IMR-90 (cell line): ENCODE data around the gene CHCHD2. TPM values are rescaled to one million over a fixed set of nuclear protein-coding genes. Genes with fewer than 3 reads are reported as not detected.

Experiments
- ATAC-seq: fragments of 200-7000 bp; cut with Tn5 transposase; 2 replicates; pipeline ENCODE4 v1.9.1; 2020; ENCODE audit warnings: low read depth, mild to moderate bottlenecking, moderate library complexity
- BruUV-seq: library from RNA; stranded (reverse); fragments of 400-500 nt; replicated peaks from 2 replicates; lab custom pipeline; 2021; lab: Mats Ljungman, UMichigan
- CTCF ChIA-PET: fragments of 300-600 bp; formaldehyde crosslinking; extraction: SDS; loops from one replicate; lab custom pipeline; 2021; ENCODE audit warnings: antibody characterized with exemption; lab: Yijun Ruan, JAX
- POLR2A ChIA-PET: fragments of 300-600 bp; sonication (Branson Sonifier 250); formaldehyde crosslinking; loops from one replicate; lab custom pipeline; 2022; ENCODE audit warnings: antibody characterized with exemption; ENCODE audit not compliant: unreplicated experiment; lab: Charles Lee
- DNase-seq: peaks from one replicate; pipeline ENCODE4 v3.0.0; 2013
- H2AFZ ChIP-seq: replicated peaks from 2 replicates; pipeline ENCODE3; 2013; ENCODE audit warnings: low read length, mild to moderate bottlenecking; ENCODE audit not compliant: poor library complexity
- H2AK5ac ChIP-seq: 2 replicates; pipeline ENCODE4 v1.6.1; 2013; ENCODE audit warnings: low read depth, low read length, inconsistent platforms
- H2AK9ac ChIP-seq: replicated peaks from 2 replicates; pipeline ENCODE3; 2013; ENCODE audit warnings: mild to moderate bottlenecking, low read depth, low read length, moderate library complexity; ENCODE audit not compliant: poor library complexity
- H2BK120ac ChIP-seq: 2 replicates; pipeline ENCODE4 v1.6.1; 2013; ENCODE audit warnings: low read depth, low read length, inconsistent platforms
- H2BK15ac ChIP-seq: 3 replicates; pipeline ENCODE4 v1.6.1; 2013; ENCODE audit warnings: low read depth, low read length, inconsistent platforms
- H2BK20ac ChIP-seq: 2 replicates; pipeline ENCODE4 v1.6.1; 2013; ENCODE audit warnings: low read depth, mild to moderate bottlenecking, inconsistent platforms, low read length, moderate library complexity
- H2BK5ac ChIP-seq: 2 replicates; pipeline ENCODE4 v1.6.1; 2013; ENCODE audit warnings: mild to moderate bottlenecking, low read depth, low read length, inconsistent platforms; ENCODE audit not compliant: poor library complexity, severe bottlenecking
- H3K14ac ChIP-seq: replicated peaks from 2 replicates; pipeline ENCODE4 v1.6.1; 2013; ENCODE audit warnings: low read depth, low read length, inconsistent platforms
- H3K18ac ChIP-seq: 2 replicates; pipeline ENCODE4 v1.6.1; 2013; ENCODE audit warnings: low read depth, low read length, control low read depth
- H3K23ac ChIP-seq: 2 replicates; pipeline ENCODE4 v1.6.1; 2013; ENCODE audit warnings: low read depth, low read length, inconsistent platforms
- H3K27ac ChIP-seq: 2 replicates; pipeline ENCODE4 v1.5.1; 2013; ENCODE audit warnings: mild to moderate bottlenecking, control low read depth, low read length; ENCODE audit not compliant: insufficient read depth
- H3K27me3 ChIP-seq: 2 replicates; pipeline ENCODE4 v1.6.1; 2013; ENCODE audit warnings: low read length; ENCODE audit not compliant: control insufficient read depth, insufficient read depth
- H3K36me3 ChIP-seq: 2 replicates; pipeline ENCODE4 v1.6.1; 2013; ENCODE audit warnings: low read length, mixed read lengths; ENCODE audit not compliant: control insufficient read depth, insufficient read depth
- H3K4ac ChIP-seq: 2 replicates; pipeline ENCODE4 v1.6.1; 2013; ENCODE audit warnings: low read depth, low read length, inconsistent platforms
- H3K4me1 ChIP-seq: 2 replicates; pipeline ENCODE4 v1.6.1; 2013; ENCODE audit warnings: low read length, mixed read lengths; ENCODE audit not compliant: control insufficient read depth, insufficient read depth
- H3K4me2 ChIP-seq: 2 replicates; pipeline ENCODE4 v1.6.1; 2013; ENCODE audit warnings: low read depth, mild to moderate bottlenecking, control low read depth, low read length, moderate library complexity
- H3K4me3 ChIP-seq: 2 replicates; pipeline ENCODE4 v1.5.1; 2013; ENCODE audit warnings: low read depth, mild to moderate bottlenecking, control low read depth, low read length, moderate library complexity; ENCODE audit not compliant: insufficient read depth
- H3K56ac ChIP-seq: 2 replicates; pipeline ENCODE4 v1.6.1; 2013; ENCODE audit warnings: low read length, inconsistent platforms; ENCODE audit not compliant: insufficient read depth; ENCODE audit errors: extremely low read depth
- H3K79me1 ChIP-seq, 2 experiments: 2 replicates each; pipeline ENCODE4 v1.6.1; 2013; ENCODE audit warnings: low read length in 2 of 2, inconsistent platforms in 1 of 2, low read depth in 1 of 2
- H3K9ac ChIP-seq: 2 replicates; pipeline ENCODE4 v1.6.1; 2013; ENCODE audit warnings: low read depth, low read length, control low read depth
- H3K9me1 ChIP-seq: 2 replicates; pipeline ENCODE4 v1.6.1; 2013; ENCODE audit warnings: low read length, inconsistent platforms; ENCODE audit not compliant: insufficient read depth
- H3K9me3 ChIP-seq: 2 replicates; pipeline ENCODE4 v1.6.1; 2013; ENCODE audit warnings: low read length; ENCODE audit not compliant: control insufficient read depth, insufficient read depth
- H4K20me1 ChIP-seq: 2 replicates; pipeline ENCODE4 v1.6.1; 2013; ENCODE audit warnings: low read length, inconsistent platforms; ENCODE audit not compliant: insufficient read depth
- H4K5ac ChIP-seq: 2 replicates; pipeline ENCODE4 v1.6.1; 2013; ENCODE audit warnings: mild to moderate bottlenecking, low read depth, low read length, control low read depth
- H4K8ac ChIP-seq, 2 experiments: 2 replicates each; pipeline ENCODE4 v1.6.1; 2013; ENCODE audit warnings: low read depth in 2 of 2, low read length in 2 of 2, control low read depth in 1 of 2, inconsistent platforms in 1 of 2
- H4K91ac ChIP-seq: 2 replicates; pipeline ENCODE4 v1.6.1; 2013; ENCODE audit warnings: low read depth, low read length, inconsistent platforms; ENCODE audit not compliant: insufficient read depth
- CEBPB ChIP-seq: IDR thresholded peaks from 2 replicates; pipeline ENCODE4 v1.6.1; 2012; ENCODE audit warnings: low read depth, low read length, improper control_type of control experiment
- CHD1 ChIP-seq: IDR thresholded peaks from 2 replicates; pipeline ENCODE4 v1.6.1; 2012; ENCODE audit warnings: low read depth, low read length, improper control_type of control experiment
- MAZ ChIP-seq: IDR thresholded peaks from 2 replicates; pipeline ENCODE4 v1.6.1; 2012; ENCODE audit warnings: low read depth, mild to moderate bottlenecking, low read length, improper control_type of control experiment, moderate library complexity, borderline replicate concordance
- RCOR1 ChIP-seq: IDR thresholded peaks from 2 replicates; pipeline ENCODE4 v1.6.1; 2012; ENCODE audit warnings: mild to moderate bottlenecking, low read length, improper control_type of control experiment; ENCODE audit not compliant: insufficient replicate concordance
- WGBS, 2 experiments: methylation state at CpG; one replicate each; pipeline versions ENCODE4 v1.1.5 to v1.1.7; 2013; ENCODE audit warnings: missing lambda C conversion rate in 2 of 2; ENCODE audit not compliant: insufficient read length in 1 of 2; ENCODE audit errors: extremely low coverage in 2 of 2; 5-methylcytosine and 5-hydroxymethylcytosine counted together
- dilution Hi-C: fragments of 300-500 bp; cut with HindIII; formaldehyde crosslinking; loops from one replicate; pipeline ENCODE4 v1.14.3; 2018; ENCODE audit warnings: low sequenced_read_pairs; ENCODE audit not compliant: unreplicated experiment
- in situ Hi-C: fragments of 300-500 bp; cut with MboI; formaldehyde crosslinking; loops from 3 replicates; pipeline ENCODE4 v1.14.3; 2019; ENCODE audit warnings: low sequenced_read_pairs, inconsistent platforms, mixed read lengths
- intact Hi-C: fragments of 100-400 bp; cut with micrococcal nuclease; formaldehyde crosslinking; loops from 2 replicates; pipeline ENCODE4 v1.10.0; 2022
- polyA plus RNA-seq, 3 experiments: library from polyadenylated mRNA; depleted of rRNA; stranded (reverse); fragments of >200 nt; gene quantifications; 2 replicates each; pipeline ENCODE4 v1.2.3, GENCODE V29; 2012; ENCODE audit warnings: low replicate concordance in 1 of 3
- total RNA-seq: library from RNA; depleted of rRNA; stranded (reverse); fragments of >200 nt; gene quantifications from 2 replicates; pipeline ENCODE4 v1.2.3, GENCODE V29; 2012

Gene CHCHD2
- total and polyA plus RNA-seq, 2 of the 4 experiments (the other 2 are of a cell fraction), result 423 to 522 TPM

DNA sequence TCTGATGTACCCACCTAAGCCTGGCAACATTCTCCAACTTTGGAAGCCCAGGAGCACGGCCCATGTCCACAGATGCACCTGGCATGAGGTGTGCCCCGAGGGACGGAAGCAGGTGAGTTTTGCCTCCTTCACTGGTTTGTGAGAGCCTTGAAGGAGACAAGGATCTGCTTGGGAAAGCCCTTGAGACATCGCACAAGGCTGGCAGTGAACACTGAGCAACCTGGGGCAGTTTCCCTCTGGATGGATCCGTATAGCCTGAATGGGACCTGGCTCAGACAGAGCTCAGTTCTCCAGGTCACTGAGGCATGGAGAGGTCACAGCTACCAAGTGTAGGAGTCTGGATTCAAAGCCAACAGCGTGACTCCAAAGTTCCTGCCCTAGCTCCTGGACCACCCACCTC, 18.7 kb upstream of the CHCHD2 start:
- Histone ChIP-seq H3K14ac (no peak overlapping the region), H2BK15ac (no peak overlapping the region), H2AK5ac (no peak overlapping the region), H3K56ac (no peak overlapping the region), H4K20me1 (no peaks in the 10 kb centered on the region), H2BK120ac (no peak overlapping the region), H3K18ac (no peak overlapping the region), H3K9me1 (no peaks in the 10 kb centered on the region), H3K79me1 (no peaks in the 10 kb centered on the region), H2BK20ac (no peak overlapping the region), H3K27ac (no peak overlapping the region), H3K4me2 (no peak overlapping the region), H3K4me1 (no peaks in the 10 kb centered on the region), H3K4me3 (no peak overlapping the region), H3K9ac (no peak overlapping the region), H3K27me3 (no peaks in the 10 kb centered on the region), H3K9me3 (no peaks in the 10 kb centered on the region), H4K91ac (no peak overlapping the region), H2BK5ac (no peak overlapping the region), H3K36me3 (no peaks in the 10 kb centered on the region), H3K4ac (no peak overlapping the region), H4K8ac (no peak overlapping the region), H3K23ac (no peak overlapping the region), H2AK9ac (no peak overlapping the region), H4K5ac (no peak overlapping the region), H2AFZ (no peak overlapping the region)
- TF ChIP-seq CEBPB, result no peak
- TF ChIP-seq RCOR1, result no peak
- no peak for TF ChIP-seq CHD1
- TF ChIP-seq MAZ, result no peak
- BruUV-seq, result no TSS peak
- CTCF ChIA-PET, result no interaction called here
- ATAC-seq, result no peak
- dilution Hi-C loops (no loop called here), intact Hi-C loops (no loop called here), in situ Hi-C loops (no loop called here)
- DNase-seq, result no peak
- 61% methylated on average over 3 of the region's 6 CpGs; no CpG with 5 or more reads in 1 of the 2 experiments for WGBS, 2 experiments
- POLR2A ChIA-PET, result no interaction called here
